ENCODE data around the gene HDAC4. TPM values are rescaled to one million over a fixed set of nuclear protein-coding genes. Genes with fewer than 3 reads are reported as not detected.

HDAC4 gene
- total RNA-seq, 2 donors from 2014 or later, result 9.3 to 139 TPM

DNA sequence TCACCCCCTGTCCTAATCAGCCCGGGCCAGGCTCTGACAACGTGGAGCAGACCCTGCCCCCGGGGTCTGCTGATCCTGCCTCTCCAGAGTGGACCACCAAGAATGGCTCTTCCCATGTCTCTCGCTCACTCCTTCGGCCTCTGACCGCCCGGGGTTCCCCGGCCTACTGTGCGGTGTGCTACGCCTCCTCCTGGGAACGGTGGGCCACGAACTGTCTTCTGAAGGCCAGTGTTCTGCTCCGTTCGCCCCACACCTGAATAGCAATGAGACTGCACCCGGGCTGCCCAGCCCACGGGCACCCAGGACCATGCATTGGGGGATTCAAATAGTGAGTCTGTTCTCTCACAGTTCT is 363.3 kb downstream of the HDAC4 start:
- H3K36me3 ChIP-seq (replicated peaks in 1 of 2; ENCODE audit: insufficient read depth in 1 of 2, low read depth in 2 of 2), result no peaks in the 10 kb centered on the region
- intact Hi-C loops (cut with DNase I), result loop anchor here (5.0 kb wide), 1 partner anchor 1105 kb away; the partner anchor contains the start of gene OTOS
- H3K27ac ChIP-seq, result no peak overlapping the region
- no peaks in the 10 kb centered on the region for H3K27me3 ChIP-seq
- ATAC-seq (no peak), DNase-seq (no peak)
- H3K4me1 ChIP-seq, result no peaks in the 10 kb centered on the region
- 78 to 84% methylated on average over 16 of the region's 16 CpGs for WGBS, 2 donors
- H3K4me3 ChIP-seq, result no peak overlapping the region
- TF ChIP-seq, protein P1, sequence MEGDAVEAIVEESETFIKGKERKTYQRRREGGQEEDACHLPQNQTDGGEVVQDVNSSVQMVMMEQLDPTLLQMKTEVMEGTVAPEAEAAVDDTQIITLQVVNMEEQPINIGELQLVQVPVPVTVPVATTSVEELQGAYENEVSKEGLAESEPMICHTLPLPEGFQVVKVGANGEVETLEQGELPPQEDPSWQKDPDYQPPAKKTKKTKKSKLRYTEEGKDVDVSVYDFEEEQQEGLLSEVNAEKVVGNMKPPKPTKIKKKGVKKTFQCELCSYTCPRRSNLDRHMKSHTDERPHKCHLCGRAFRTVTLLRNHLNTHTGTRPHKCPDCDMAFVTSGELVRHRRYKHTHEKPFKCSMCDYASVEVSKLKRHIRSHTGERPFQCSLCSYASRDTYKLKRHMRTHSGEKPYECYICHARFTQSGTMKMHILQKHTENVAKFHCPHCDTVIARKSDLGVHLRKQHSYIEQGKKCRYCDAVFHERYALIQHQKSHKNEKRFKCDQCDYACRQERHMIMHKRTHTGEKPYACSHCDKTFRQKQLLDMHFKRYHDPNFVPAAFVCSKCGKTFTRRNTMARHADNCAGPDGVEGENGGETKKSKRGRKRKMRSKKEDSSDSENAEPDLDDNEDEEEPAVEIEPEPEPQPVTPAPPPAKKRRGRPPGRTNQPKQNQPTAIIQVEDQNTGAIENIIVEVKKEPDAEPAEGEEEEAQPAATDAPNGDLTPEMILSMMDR (IDR thresholded peaks at IDR 0.05), result no peak
- TF ChIP-seq POLR2A (IDR thresholded peaks at IDR 0.05), result no peak
- no peaks in the 10 kb centered on the region for H3K9me3 ChIP-seq

DNA sequence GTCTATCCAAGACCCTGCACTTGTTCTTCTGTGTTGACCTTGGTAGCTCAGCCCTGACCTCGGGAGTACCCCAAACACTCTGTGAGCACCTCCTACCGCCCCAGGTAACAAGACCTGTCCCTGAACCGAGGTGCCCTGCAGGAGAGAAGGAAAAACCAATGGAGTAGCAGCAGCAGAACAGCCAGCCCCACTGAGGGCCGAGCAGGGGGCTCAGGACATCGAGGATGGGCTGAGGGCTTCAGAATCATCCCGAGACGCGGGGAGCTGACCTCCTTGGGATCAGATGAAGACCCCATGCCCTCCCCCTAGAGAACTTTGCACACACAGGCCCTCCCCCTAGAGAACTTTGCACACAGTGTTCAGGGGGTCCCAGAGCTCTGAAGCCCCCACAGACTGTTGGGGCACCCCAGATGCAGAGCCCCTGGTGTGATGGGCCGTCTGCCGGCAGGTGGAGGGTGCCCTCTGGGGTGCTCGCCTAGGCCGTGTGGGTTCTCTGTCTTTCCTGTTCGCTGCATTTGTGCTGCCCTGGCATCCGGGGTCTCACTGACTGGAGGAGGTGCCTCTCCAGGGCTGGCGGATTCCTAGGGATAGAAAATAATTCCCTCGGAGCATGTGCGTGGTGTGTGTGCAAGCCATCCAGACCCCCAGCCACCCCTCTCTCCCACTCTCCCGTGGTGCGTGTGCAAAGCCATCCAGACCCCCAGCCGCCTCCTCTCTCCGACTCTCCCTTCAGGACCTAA is 363.8 kb downstream of the HDAC4 start:
- H3K36me3 ChIP-seq (replicated peaks in 1 of 2; ENCODE audit: insufficient read depth in 1 of 2, low read depth in 2 of 2), result no peaks in the 10 kb centered on the region
- ATAC-seq (no peak), DNase-seq (no peak)
- WGBS, 2 donors, result 77 to 80% methylated on average over 7 to 21 of the region's 21 CpGs
- no peaks in the 10 kb centered on the region for H3K9me3 ChIP-seq
- no peak overlapping the region for H3K4me3 ChIP-seq
- H3K27ac ChIP-seq, result no peak overlapping the region
- no peak for TF ChIP-seq POLR2A (IDR thresholded peaks at IDR 0.05)
- TF ChIP-seq, protein P1 (IDR thresholded peaks at IDR 0.05), result no peak
- H3K27me3 ChIP-seq, result no peaks in the 10 kb centered on the region
- H3K4me1 ChIP-seq, result no peaks in the 10 kb centered on the region
- intact Hi-C loops (cut with DNase I), result loop anchor here (5.0 kb wide), 1 partner anchor 1105 kb away; the partner anchor contains the start of gene OTOS

DNA sequence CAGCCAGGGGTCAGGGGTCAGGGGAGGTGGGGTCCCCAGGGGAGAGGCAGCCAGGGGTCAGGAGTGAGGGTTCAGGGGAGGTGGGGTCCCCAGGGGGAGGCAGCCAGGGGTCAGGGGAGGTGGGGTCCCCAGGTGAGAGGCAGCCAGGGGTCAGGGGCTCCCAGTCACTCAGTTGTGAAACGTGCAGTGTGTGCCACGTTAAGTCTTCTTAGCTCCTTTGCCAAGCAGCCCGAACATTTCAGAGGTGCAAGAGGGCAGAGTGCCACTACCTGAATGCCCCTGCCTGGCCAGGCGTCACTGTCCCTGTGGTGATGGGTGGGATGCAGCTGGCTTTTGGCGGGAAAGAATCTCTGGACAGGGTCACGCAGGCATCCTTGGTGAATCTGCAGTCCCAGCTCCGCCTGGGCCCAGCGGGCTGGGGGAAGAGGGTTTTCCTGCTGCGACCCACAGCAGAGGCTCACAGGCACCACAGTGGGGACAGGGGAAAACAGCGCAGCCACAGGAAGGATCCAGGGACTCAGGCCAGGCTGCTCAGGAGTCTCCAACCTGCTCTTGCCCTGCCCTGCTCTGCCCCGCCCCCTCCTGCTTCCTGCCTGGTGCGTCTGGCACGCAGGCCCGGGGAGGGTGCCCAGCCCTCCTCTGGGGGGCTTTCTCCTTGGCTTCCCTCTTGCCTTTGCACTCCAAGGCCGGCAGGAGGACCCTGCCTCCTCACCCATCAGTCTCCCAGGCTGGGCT is 364.7 kb downstream of the HDAC4 start:
- intact Hi-C loops (cut with DNase I), result loop anchor here (5.0 kb wide), 1 partner anchor 1106 kb away; the partner anchor contains the start of gene OTOS
- TF ChIP-seq, protein P1 (IDR thresholded peaks at IDR 0.05), result no peak
- Histone ChIP-seq H3K27ac (no peak overlapping the region), H3K4me1 (no peaks in the 10 kb centered on the region), H3K9me3 (no peaks in the 10 kb centered on the region), H3K4me3 (no peak overlapping the region), H3K36me3 (replicated peaks in 1 of 2; ENCODE audit: insufficient read depth in 1 of 2, low read depth in 2 of 2) (no peaks in the 10 kb centered on the region), H3K27me3 (no peaks in the 10 kb centered on the region)
- DNase-seq, result no peak
- WGBS, 2 donors, result 51 to 60% methylated on average over 5 to 15 of the region's 15 CpGs
- ATAC-seq, result no peak

DNA sequence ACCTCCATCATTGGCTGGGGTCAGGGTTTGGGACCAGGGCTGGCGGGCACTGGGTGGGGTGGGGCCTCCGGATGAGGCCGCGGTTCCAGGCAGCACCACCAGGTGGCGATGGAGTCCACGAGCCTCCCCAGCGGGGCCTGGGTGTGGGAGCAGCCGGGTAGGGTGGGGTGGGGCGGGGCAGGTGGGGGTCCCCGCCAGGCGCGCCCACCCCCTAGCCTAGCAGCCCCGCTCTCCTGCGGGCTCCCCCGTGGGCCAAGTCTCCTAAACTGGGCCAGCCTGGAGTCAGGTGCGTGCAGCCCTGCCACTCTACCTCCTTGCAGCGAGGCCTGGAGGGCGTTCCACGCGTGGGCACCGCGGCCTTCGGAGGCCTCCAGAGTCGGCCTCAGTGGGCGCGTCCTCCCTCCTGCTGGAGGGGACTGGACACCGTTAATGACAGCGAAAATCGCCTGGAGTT is 365.4 kb downstream of the HDAC4 start:
- 10 to 27% methylated on average over 14 to 16 of the region's 29 CpGs for WGBS, 2 donors
- intact Hi-C loops (cut with DNase I), result loop anchor here (5.0 kb wide), 1 partner anchor 1107 kb away; the partner anchor contains the start of gene OTOS
- no peak for TF ChIP-seq POLR2A (IDR thresholded peaks at IDR 0.05)
- TF ChIP-seq, protein P1 (IDR thresholded peaks at IDR 0.05), result peak; percentile 47 to 94 (median 64)
- Histone ChIP-seq H3K9me3 (no peaks in the 10 kb centered on the region), H3K27me3 (no peaks in the 10 kb centered on the region), H3K4me1 (no peaks in the 10 kb centered on the region), H3K36me3 (replicated peaks in 1 of 2; ENCODE audit: insufficient read depth in 1 of 2, low read depth in 2 of 2) (no peaks in the 10 kb centered on the region), H3K27ac (no peak overlapping the region), H3K4me3 (no peak overlapping the region)
- DNase-seq, result peak; percentile 15 to 58 (median 45)
- peak; percentile 68 for ATAC-seq
